Globus pallidus (tissue), 1 donor: ENCODE results near the gene CSRP1.
"Not testable (repeated sequence)": the region's sequence is repeated elsewhere in the genome, so short reads cannot be mapped to it uniquely, and the experiment has no call there.

Experiments used
- DNase-seq: peaks from one replicate; pipeline ENCODE4 v3.0.0-alpha.2; 2015; ENCODE audit warnings: low spot score

Gene CSRP1

DNA sequence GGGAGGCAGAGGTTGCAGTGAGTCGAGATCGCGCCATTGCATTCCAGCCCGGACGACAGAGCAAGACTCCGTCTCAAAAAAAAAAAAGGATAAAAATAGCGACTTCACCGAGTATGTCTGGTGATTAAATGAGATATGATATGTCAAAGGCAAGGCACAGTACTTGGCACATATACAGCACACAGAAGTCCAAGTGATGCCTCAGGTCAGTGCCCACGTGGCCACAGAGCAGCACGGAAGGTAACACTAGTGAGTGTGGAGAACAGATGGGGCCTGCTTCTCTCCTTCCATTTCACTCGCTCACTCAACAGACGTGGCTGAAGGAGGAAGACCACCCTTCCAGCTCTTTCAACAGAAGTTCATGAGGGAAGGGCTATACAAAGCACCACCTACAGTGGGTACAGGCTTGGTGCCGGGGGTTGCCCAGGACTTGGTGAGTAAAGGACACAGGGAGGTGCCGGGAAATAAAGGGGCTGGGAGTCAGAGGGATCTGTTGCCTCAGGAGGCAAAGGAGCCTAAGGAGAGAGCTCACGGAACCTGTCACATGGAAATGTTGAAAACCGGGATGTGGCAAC, 8.9 kb downstream of the CSRP1 start:
- DNase-seq: no peak

DNA sequence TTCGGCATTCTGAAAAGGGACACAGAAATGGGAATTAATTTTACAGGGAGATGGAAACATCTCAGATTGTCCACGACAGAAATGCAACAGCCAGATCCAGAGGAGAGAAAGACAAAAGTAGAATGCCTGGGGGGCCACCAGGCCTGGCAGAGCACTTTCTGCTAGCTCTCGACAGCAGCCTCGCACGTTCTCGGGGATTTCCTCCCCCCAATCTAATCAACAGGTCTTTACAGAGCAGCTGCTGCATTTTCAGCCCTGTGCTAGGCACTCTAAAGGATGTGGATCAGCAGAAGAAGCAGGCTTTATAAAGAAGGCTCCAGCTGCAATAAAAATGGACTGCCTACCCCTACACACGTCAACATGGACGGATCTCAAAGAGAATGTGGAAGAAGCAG, 10.6 kb downstream of the CSRP1 start:
- DNase-seq: no peak

DNA sequence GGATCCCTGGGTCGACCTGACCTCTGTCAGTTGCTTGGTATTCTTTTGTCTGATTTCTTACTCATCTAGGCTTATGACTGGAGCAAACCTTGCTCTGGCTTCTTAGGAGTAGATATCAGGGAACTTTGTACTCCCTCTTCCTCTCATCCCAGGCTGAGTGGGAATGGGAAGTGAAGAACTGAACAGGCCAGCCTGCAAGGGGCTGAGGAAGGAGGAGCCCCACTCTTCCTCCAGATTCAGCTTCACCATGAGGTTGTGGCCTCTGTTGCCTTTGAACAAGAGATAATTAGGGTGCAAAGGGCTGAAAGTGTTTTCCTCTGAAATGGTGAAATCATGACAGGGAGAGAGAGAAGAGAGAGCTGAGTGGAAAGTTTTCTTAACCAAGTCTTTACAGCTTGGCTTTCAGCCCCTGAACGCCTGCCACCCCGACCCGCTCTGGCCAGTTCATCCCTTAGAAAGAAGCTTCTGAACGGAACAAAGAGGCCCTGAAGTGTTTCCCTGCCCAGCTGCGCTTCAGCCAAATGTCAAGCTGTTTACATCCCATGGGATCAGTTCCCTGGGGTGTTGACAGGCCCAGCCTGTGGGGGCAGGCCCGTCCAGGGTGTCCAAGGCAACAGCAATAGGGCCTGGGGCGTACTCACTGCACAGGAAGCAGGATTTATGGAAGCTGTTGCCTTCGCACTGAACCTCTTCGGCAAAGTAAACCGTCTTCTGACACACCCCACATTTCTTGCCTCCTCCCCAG, 11.2 kb downstream of the CSRP1 start:
- peak; percentile 97 for DNase-seq

DNA sequence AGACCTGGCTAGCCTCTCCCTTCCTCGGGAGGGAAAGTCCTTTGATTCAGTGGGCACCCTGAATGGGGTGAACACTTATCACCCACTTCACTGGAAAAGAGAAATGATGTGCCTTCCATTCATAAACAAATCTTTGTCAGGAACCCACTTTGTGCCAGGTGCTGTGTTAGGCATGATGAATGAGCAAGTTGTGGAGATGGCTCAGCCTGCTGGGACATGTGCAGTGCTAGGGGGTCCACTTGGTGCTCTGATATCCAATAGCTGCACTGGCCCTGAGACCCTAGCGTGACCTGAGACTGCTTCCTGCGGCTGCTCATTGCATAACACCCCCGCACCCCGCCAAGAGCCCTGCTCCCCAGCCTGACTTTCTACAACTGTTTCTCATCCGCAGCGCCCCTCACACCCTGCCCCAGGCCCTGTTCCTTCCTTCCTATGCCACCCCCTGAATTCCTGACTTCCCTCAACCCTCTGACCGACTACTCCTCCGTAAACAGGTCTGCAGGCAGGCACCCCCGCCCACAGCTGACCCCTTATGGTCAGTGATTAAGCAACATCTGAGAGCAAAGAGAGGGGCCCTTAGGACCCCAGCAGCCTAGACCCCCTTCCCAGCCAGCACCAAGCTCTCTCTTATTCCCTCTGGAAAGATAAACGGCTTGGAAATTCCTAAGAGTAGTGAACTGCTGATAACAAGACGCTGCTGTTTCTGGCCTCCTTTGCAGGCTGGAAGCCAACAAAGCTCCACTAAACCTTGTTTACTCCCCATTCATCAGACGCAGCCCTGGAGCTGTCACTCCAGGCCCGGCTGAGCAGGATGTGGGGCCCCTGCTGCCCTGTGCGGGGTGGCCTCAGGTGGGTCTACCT, 12.9 kb downstream of the CSRP1 start:
- no peak for DNase-seq

DNA sequence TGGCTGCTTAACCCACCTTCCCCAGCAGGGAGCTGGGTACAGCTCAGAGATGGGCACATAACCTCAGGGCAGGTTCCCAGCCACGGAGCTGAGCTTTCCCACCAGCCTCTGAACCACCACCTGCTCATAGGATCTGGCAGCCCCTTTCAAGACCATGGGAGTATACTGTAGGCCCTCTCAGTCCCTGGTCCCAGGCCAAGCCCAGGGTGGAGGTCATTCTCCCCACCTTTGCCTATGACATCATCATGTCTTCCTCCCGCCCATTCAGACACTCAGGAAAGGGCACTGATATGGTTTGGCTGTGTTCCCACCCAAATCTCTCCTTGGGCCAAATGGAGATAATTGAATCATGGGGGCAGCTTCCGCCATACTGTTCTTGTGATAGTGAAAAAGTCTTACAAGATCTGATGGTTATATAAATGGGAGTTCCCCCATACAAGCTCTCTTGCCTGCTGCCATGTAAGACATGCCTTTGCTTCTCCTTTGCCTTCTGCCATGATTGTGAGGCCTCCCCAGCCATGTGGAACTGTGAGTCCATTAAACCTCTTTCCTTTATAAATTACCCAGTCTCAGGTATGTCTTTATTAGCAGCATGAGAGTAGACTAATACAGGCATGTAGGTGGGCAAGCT, 13.8 kb downstream of the CSRP1 start:
- not testable (repeated sequence) for DNase-seq

DNA sequence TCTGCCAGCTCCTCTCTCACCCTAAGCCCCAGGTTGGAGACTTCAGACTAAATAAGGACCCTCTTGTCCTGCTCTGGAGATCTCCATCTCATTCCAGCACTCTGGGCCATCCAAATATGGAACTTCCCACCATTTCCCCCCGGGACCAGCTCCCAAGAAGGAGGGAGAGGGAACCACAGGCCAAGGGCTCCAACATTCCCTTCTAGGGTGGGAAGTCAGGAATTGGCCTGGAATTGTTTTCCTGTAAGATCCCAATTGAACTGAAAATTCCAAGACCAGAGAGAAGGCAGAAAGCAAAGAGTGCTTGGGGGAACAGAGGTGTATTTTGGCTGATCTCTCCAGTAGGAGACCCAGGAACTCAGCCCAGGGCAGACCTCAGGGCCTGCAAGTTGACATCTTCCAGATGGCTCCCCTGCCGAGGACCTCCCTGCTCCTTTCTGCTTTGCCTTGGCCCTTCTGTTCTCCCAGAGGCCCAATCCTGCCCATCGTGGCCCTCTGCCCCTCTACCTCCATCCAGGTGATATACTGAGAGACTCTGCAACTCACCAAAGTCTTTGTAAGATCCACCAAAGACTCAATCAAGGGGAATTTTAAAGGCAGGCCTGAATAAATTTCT, 14.9 kb downstream of the CSRP1 start:
- no peak for DNase-seq

DNA sequence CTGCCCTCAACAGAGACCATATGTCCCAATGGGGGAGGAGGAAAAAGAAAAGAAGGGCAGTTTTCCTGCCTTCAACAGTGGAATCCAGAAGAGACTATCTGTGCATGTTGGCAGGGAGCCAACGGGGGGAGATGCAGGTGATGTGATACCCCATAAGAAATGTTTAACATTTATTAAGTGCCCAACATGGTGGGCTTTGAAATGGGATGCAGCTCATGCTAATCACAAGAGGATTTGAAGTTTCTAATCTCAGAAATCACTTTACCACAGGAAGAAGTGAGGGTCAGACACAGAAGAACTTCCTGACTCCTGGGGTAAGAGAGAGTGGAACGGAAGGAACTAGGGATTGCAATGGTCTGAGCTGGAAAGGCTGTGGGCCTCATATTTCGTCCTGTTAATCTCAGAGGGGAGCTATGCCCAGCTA, 16.2 kb downstream of the CSRP1 start:
- DNase-seq: no peak

DNA sequence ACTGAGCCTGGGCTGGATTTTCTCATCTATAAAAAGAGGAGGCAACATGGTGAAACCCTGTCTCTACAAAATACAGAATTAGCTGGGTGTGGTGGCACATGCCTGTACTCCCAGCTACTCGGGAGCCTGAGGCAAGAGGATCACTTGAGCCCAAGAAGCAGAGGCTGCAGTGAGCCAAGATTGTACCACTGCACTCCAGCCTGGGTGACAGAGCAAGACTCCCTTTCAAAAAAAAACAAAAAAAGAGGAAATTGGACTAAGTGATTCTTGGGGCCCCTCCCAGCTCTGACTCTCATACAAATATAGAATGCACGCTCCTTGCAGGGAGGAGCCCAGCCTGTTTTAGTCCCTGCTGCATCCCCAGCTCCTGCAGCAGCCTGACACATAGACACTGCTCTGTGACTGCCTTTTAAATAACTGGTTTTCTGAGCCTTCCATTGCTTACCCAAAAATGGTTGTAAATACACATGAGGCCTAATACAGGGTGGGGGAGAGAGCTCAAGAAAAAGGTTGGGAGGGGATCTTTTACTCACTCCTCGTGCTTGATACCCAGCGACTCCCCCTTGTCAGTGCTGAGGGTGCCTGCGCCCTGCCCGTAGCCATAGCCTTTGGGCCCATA, 17.2 kb downstream of the CSRP1 start:
- no peak for DNase-seq

DNA sequence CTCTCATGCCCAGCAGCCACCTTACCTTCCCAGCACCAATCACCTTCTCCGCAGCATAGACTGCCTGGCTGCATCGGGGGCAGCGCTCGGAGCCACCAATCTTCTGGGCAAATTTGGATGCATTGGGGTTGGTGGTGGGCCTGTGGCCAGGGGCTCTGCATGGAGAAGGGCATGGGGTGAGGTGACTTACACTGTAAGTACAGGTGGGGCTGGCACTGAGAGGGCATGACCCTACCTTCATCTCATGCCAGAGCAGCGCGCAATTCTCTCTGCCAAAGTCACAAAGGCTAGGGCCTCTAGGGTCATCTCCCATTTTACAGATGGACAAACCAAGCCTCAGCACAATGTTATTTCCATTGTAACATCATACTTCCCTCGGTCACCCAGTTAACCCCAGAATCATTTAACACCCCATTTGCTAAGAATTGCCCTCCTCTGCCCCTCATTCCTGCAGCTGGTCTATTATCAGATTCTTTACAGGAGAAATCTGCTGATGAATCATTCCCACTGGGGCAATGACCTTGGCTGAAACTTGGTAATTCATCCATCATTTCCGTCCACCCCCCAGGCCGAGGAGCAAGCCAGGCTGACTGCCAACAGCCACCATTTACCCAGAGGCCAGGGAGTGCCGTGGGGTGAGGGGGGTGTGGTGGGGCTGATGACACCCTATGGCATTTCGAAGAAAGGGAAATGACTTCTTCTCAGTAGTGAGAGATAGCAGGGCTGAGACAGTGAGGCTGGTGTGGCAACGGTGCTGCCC, 17.9 kb downstream of the CSRP1 start:
- no peak for DNase-seq

DNA sequence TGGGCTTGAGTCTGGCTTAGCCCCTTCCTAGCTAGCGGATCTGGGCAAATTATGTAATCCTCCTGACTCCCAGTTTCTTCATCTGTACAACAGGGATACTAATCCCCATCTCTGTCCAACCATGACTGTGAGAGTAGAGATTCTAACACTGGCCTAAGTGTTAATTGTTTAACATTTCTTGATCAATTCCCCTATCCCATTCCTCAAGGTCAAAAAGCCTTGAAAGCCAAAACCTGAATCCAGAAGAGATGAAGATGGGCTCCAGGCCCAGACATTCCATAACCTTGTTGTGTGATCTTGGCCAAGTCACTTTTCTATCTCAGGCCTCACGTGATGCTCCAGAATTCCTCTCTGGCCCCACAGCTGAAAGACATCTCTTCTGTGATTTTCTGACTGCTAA, 19.2 kb downstream of the CSRP1 start:
- no peak for DNase-seq

DNA sequence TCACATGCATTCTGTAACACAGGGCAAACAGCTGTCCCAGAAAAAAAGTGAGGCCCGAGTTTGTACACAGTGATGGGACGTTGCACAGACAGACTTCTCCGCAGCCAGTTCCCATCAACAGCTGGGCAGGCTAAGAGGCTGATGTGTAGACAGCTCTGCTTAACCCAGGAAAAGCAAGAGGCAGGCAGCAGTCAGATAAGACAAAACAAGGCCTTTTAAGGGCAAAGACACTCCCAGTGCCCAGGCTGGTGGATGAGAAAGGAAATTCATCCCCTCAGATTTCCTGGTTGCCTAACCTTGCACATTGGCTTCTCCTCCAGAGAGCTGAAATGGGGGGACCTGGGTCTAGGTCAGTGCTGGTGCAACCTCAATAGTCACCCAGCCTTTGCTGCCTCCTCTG, 20.7 kb downstream of the CSRP1 start:
- DNase-seq: no peak

DNA sequence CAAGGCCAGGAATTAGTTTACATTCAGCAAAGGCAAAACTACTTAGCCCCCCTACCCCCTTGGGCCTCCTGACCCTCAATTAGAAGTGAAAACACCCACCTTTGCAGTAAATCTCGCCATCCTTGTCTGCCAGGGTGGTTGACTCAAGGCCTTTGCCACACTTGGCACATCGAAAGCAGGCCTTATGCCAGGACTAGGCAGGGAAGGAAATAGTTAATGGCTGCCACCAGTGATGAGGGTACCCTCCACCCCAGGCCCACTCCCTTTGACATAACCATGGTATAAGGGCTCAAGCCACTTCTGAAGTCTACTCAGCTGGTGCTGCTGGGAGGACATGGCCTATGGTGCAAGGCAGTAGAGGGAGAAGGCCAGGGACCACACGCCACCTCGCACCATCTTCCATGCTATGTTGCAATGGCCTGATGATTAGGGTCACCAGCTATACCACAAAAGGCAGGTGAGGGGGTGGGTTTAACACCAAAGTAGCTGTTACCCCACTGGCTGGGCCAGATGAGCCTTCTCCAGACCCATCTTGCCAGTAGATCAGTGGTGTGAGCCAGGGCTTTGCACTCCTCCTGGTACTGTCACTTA, 21.6 kb downstream of the CSRP1 start:
- DNase-seq: no peak

DNA sequence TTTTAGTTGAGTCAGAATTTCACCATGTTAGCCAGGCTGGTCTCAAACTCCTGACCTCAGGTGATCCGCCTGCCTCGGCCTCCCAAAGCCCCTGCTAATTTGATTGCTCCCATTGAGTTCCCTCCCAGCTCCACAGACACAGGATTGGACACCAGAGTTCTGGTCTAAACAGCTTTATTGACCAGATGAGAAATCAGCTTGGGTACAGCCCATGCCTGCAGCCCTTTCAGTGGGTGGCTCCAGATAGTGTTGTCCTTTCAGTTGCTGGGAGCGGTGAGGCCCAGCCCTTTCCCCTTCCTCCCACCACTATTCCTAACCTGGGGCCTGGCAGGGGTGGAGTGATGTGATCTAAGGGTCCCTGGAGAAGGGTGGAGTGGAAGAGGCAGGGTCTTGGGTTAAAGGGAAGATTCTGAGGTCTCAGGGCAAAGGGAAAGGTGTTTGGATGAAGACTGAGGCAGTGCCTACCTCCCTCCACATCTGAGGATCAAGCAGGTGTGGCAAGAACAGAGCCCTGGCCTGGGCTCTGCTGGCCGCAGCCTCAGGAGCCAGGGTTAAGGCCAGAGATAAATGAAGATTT, 23.5 kb downstream of the CSRP1 start:
- no peak for DNase-seq

DNA sequence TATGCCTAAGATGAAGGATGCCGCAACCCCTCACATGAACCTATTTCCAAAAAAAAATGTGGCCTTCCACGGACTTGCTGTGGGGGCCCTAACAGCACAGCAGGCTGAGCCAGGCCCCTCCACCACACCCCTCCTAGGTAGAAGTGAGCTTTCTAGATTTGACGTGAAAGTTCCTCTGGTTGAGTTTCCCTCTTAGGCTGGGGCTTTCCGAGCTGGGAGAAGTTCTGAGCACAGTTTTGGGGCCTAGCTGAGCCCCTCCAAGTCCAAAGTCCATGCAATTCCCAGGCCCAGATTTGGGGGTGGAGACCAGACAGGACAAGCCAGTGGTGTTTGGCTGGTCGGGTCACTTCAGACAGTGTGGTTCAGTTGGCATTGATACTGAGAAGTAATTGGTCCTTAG, 24.2 kb downstream of the CSRP1 start:
- no peak for DNase-seq

DNA sequence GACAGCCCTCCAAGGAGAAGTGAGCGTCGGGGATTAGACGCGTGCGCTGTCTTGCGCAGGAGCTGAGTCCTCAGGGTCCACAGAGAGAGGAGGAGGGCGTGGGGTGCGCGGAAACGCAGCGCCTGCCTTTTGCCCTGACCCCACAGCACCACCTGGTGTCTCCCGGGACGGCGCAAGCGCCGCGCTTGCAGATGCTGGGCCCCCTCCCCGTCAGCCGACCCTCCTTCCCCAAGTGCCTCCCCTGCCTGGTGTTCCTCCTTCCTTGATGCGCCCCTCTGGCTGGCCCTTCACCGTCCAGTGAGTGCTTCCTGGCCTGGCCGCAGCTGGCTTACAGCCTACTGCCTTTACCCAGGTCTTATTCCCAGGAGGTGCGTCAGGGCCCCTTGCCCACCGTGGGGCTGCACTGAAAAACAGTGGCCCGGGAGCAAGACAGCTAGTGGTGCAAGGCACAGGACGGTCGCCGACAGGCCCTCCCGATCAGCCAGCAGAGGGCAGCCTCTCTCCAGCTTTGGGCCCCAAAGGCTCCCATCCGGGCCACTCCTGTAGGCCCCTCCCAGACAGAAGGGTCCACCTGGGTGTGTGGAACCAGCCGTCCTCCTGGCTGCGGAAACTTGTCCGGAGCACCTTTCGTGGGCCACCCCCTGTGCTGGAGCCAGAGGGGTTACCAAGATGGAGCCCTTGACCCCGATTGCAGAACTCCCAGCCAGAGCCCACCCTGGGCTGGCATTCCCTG, 25.0 kb downstream of the CSRP1 start:
- peak; percentile 85 for DNase-seq

DNA sequence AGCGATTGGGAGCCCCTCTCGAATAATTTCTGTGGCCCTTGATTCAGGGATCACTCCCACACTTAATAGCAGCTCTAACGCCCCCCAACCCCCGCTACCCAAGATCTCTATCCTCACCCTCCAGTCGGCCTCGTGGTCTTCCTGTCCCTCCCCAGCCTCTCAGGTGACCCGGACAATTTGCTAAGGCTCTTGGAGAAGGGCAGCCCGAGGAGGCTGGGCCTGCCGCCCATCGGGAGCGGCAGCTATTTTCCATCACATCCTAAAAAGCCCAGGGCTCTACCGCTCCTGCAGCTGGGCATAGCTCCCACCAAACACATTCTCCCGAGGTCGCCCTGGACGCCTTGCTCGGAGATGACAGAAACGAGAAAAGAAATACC, 25.9 kb downstream of the CSRP1 start:
- no peak for DNase-seq

DNA sequence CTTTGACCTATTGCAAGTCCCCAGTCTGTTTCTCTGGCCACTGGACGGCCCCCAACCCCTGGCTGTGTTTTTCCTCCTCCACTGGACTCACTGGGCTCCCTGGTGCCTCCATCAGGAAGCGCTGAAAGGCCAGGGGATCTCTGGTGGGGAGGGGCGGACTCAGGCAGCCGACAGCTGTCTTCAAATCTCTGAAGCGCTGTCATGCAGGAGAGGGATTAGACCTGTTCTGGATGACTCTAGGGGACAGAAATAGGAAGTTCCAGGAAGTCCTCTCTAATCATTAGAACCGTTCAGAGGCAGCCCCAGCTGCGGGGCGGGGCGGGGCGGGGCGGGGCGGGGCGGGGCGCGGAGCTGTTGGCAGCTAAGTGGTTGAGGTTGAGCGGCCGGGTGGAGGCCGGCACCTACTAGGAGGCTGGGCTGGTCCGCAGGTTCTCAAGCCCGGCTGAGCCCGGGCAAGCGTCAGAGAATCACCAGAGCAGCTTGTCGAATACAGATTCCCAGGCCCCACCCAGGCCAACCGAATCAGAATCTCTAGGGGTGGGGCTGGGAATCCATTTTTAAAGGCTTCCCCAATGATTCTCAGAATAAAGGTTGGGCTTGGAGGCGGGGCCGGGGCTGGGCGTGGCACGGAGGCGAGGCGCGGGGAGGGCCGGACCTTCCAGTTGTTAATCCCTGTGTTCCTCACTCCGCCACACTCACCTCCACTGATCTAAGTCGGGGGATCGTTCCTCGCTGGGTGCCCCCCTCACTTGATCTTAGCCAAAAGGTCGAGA, 26.5 kb downstream of the CSRP1 start:
- no peak for DNase-seq

DNA sequence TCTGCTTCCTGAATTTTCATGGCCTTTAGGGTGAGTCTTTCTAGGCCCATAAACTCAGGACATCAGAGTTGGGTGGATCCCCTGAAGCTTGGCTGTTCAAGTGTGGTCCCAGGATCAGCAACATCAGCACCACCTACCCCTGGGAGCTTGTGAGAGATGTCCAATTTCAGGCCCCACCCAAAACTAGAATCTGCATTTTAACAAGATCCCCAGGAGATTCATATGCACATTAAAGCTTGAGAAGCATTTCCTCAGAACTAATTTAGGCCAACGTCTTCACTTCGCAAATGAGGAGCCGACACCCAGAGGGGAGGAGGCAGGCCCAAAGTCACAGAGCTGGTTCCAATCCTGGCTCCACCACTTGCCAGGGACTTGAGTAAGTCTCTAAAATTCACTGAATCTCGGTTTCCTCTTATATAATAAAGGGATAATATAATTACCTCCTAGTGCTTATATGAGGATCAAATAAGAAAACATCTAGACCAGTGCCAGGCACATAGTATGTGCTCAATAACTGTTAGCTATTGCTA, 27.7 kb downstream of the CSRP1 start:
- DNase-seq: no peak
